AML-193 (cell line): ENCODE results near the gene SCNN1A.

Experiments
- DNase-seq, 2 experiments: peaks; one replicate each; lab custom pipeline; 2025; lab: John Stamatoyannopoulos, UW

Gene SCNN1A

DNA sequence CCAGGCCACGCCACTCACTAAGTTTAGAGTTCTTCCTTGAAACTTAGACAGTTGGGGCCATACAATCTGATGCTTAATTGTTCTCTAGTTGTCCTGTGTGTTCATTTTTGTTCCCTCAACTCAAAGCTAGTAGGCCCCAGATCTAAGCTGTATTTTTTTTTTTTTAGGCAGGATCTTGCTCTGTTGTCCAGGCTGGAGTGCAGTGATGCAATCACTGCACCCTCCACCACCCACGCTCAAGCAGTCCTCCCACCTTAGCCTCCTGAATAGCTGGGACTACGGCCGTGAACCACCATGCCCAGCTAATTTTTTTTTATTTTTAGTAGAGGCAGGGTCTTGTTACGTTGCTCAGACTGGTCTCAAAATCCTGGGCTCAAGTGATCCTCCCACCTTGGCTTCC, 41.0 kb downstream of the SCNN1A start:
- no peak for DNase-seq

DNA sequence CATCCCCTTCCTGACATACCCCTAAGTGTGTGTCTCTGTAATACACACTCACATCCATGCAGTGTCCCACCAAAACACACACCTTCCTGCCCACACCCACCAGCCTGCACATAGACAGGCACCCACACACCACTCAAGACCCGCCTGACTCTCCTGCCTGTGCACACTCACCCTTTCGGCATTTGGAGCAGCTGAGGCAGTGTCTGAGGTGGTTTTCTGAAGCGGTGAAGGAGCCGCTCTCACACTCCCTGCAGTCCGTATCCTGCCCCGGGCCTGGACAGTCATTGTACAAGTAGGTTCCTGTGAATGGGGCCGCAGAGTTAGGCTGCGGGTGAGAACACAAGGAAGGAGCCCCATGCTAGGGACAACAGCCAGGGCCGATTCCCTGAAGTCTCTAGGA, 41.8 kb downstream of the SCNN1A start:
- DNase-seq, result no peak

DNA sequence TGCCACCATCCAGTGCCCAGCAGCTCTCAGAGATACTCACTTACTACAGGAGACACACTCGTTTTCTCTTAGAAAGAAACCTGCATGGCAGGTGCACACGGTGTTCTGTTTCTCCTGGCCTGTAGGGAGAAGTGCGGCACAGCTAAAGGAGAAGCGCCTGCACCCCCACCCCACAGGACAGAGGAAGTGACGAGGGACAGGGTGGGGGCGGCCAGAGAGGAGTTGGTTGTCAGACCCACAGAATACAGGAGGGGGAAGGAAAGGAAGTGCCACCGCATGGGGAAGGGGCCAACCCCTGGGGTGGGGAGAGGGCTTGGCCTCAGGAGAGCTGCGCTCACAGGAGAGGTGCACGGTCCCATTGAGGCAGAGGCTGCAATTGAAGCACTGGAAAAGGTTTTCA, 42.3 kb downstream of the SCNN1A start:
- DNase-seq, result no peak

DNA sequence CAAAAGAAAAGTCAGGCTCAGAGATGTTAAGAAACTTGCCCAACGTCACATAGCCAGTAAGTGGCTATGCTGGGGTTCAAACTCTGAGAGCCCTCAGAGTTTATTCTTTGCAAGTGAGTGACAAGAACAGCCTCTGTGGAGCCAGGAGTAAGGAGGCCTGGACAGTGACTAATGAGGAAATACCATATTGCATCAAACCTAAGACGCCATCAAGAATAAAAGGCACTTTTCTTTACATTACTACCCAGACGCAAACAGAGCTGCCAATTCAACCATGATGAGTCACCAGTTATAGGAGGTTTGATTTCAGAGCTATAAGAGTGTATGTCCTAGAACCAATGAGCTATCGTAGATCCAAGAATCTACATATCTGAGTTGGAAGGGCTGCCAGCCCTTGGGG, 42.9 kb downstream of the SCNN1A start:
- peak in 1 of 2 experiments; percentile 26 for DNase-seq

DNA sequence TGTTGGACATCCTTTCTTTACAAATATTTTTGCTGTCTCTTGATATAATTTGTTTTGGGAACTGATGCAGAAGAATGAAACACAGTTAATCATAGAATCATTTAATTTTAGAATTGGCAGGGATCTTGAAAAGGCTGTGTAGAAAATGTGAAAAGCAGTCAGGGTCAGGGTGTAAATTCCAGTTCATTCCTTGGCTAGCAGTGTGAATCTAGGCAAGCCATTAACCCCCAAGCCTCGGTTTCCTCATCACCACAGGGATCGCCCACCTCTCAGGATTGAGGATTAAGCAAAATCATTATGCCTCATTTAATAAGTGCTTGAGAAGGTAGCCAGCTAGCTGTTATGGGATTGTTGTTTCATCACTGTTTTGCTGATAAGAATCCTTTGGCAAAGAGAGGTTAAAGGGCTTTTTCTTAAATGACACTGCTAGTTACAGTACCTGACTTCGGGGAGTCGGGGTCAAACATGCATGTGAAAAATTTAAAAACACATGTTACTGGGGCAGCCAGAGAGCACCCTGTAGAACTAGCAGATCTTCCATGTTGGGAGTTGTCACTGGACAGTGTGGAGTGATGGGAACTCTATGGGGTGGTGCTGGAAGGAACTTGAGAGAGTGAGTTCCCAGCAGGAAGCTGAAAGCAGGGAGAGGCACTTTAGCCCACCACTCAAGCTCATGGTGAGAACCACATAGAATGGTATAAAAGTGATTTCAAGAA, 44.2 kb downstream of the SCNN1A start:
- no peak for DNase-seq

DNA sequence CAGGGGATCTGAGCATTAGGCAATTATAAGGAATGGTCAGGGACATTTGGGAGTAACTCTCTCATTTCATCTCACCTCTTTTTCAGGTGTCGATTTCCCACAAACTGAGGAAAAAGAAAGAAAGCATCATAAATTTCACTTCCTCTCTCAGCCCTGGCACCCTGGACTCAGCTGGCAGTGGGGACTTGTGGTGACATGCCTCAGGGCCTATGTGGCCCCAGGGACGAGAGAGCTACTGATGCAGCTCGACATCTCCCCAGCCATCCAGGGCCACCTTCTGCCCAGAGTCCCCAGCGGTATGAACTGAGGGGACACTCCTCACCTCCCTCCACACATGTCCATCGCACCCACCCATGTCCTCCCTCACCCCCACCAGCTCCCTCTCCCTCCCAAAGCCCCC, 45.2 kb downstream of the SCNN1A start:
- DNase-seq, result no peak

DNA sequence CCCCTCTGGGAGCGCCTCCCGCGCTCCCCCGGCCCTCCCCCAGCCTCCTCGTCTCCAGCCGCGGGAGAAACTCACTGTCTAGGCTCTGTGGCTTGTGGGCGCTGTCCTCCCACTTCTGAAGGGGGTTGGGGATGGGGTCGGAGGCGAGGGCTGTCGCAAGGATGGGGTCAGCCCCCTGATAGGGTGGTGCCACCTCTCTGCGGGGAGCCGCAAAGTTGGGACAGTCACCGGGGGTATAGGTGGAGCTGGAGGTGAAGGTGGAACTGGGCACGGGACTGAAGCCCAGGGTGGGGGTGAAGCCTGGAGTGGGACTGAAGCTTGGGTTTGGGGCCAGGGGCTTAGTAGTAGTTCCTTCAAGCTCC, 45.7 kb downstream of the SCNN1A start:
- DNase-seq, result no peak

DNA sequence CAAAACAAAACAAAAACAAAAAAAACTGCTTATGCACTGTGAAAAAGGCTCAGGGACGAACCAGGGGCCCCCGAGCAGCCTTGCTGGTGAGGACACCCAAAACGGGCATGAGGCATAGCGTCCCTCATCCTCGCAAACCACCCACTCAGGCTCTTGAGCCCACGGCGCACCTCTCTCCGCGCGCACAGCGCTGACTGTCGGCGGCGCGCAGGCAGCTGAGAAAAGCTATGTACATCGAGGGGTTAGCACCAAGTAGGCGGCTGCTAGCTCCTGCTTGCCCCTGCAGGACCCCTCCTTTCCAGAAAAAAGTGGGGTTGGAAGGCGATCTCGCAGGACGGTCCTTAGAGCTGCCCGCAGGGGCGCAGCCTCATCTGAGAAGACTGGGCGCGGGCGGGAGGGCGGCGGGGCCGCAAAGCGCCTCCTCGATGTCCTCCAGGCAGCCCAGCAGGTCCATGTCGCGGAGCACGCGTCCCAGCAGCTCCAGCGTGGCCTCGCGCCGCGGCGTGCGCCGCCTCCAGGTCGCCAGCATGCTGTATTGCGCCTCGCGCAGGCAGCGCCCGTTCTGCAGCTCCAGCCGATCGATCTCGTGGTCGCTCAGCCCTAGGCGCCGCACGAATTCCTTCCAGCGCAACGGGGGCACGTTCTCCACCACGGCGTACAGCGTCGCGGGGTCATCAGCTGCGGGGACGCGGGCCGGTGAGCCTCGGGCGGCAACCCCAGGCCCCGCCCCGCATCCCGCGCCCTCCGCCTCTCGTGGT, 46.2 kb downstream of the SCNN1A start:
- DNase-seq, result no peak

DNA sequence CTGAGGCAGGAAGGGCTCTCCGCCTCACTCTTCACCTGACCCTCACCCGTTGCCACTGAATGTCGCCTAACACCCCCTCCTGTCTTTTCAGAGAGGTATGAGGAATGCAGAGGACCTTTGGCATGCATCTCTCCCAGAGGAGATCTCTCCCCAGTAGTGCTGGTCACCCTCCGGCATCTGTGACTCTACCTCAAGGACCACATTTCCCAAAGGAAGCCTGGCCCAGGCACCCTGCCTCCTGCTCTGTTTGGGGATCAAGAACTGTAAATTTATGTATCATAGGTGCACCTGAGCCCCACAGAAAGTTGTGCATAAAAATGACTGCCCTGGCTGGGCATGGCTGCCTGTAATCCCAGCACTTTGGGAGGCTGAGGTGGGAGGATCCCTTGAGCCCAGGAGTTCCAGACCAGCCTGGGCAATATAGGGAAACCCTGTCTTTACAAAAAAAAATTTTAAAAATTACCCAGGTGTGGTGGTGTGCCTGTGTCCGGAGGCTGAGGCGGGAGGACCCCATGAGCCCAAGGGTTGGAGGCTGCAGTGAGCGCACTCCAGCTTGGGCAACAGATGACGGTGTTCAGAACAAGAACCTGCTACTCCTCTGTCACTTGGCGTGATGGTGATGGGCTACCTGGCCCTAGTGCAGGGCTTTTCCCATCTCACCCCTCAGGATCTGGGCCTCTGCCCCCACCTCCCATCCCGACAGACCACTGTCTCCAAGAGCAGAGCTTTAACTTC, 47.2 kb downstream of the SCNN1A start:
- DNase-seq, result no peak

DNA sequence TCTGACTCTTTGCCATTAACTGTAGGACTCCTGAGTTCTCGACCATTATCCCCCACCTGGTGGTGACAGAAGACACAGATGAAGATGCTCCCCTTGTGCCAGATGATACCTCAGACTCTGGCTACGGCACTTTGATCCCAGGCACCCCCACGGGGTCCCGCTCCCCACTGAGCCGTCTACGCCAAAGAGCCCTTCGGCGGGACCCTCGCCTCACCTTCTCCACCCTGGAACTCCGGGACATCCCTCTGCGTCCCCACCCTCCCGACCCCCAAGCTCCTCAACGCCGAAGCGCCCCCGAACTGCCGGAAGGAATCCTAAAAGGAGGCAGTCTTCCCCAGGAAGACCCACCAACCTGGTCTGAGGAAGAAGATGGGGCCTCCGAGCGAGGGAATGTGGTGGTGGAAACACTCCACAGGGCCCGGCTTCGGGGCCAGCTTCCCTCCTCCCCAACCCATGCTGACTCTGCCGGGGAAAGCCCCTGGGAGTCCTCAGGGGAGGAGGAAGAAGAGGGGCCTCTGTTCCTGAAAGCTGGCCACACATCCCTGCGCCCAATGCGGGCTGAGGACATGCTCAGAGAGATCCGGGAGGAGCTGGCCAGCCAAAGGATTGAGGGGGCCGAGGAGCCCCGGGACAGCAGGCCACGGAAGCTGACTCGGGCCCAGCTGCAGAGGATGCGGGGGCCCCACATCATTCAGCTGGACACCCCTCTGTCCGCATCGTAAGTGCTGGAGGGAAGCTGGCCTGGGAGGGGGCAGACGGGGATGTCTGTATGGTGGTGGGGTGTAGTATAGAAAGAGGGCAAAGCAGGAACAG, 47.9 kb downstream of the SCNN1A start:
- no peak for DNase-seq

DNA sequence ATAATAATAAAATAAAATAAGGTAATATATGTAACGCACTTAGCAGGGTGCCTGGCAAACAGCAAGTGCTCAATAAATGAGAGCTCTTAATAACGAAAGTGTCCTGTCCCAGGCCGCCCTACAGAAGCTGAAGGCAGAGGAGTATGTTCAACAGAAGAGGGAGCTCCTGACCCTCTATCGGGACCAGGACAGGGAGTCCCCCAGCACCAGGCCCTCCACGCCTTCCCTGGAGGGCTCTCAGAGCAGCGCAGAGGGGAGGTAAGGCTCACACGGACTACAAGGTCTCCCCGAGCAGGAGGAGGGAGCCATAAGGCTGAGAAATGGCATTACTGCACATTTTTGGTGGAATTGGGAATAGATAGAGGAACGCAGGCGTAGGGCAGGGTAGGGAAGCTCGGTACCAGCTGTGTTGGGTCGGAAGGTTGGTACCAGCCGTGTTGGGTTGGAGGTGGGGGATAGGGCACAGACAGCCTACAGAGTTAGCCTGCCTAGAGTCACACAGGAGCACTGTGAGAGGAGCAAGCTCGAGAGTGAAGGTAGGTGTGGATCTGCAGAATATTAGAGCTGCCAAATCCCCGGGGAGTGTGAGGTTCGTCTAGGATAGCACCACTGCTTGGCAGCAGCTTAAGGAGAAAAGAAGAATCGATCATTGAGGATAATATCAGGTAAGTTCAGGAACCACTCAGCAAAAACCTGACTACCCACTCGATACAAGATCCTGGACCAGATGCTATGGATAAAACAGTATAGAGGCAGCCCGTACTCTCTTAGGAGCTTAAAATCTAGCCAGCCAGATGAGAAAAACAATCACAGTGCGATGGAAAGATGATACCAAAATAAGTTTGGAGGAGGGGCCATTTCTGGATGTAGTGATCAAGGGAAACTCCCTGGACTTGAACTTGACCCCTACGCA, 48.8 kb downstream of the SCNN1A start:
- DNase-seq, result peak; percentile 28 to 42

DNA sequence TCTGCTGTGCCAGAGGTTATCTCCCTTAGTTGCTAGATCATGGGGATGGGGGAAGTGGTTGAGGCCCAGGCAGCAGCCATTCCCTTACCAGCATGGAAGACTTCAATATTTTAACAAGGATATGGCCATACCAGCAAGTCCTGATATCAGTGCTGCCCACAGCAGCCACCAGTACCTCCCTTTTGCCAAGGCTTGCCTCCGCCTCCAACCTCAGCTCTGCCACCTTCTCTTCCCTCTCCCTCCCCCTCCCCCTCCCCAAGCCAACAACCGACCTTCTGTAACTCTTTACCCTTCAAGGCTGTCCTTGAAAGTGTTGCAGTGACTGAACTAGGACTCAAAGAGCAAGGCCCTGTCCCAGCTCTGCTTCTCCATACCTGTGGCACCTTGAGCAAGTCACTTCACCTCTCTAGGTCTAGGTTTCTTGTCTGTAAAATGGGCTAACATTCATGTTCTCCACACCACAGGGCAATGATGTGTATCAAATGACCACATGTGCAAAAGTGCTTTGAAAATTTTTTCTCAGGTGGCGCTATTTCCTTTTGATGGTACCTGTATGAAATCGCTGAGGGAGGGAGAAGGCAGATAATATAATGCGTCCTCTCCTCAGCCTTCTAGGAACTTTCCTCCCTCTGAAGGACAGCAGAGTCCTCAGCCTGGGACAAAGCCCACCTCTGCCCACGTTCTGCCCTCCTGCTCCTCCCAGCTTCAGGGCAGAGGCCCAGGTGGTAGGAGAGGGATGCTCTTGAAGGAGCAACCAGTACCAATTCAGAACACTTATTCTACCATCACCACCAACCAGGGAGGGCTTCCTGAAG, 50.2 kb downstream of the SCNN1A start:
- DNase-seq, result no peak

DNA sequence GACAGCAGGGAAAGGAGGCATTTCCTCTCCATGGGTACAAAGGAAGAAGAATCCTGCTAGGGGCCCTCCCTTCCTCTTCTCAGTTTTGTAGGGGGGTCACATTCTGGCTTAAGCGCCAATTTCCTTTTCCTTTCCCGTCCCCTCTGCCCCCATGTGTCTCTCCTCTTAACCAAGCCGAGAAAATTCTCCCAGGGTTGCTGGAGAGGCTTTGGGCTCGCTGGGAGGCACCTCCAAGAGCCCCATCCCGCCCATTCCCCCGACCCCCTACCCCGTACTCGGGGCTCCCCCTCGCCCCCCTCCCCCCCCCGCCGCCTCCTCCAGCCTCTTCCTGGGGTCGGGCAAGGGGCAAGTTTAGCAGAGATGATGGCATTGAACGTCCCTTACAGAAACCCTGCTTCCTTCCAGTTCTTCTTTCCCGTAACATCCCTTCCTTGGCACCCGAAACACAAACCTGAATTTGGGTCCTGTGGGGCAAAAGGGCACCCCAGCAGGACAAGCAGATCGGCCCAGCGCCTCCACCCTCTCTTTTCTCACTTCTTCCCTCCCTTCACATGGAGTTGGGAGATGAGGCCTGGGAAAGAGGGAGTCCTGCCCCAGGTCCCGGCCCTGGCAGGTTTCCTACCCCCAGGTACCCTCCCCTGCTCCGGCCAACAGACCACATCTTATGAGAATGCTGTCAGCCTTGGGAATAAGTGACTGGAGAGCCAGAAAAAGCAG, 51.2 kb downstream of the SCNN1A start:
- no peak for DNase-seq

DNA sequence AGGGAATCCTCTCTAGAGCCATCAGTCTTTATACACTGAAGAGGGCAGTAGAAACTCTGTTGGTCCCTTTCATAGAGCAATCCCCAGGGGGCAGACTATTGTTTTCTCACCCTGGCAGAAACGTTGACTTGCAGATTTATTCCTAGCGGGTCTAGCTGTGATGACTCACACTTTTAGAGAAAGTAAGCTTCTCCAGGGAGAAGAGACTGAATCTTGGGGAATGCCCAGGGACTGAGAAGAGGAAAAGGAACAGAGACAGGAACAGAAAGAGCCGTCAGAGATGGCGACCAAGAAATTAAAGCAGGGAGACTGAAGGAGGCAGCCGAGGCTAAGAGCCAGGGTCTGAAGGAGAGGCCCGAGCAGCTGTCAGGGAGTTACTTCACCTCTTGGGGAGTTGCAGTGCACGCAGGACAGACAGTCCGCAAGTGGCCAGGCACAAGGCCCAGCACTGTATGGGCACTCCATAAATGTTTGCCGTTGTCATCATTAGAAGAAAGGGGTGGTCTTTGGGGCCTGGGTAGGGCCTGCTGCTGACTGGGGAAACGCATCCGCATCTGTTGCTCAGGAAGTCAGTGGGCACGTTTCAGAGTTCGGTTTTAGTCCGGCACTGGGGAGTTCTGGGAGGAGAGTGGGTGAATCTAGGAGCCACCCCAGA, 51.9 kb downstream of the SCNN1A start:
- DNase-seq, result peak; percentile 83 to 88

DNA sequence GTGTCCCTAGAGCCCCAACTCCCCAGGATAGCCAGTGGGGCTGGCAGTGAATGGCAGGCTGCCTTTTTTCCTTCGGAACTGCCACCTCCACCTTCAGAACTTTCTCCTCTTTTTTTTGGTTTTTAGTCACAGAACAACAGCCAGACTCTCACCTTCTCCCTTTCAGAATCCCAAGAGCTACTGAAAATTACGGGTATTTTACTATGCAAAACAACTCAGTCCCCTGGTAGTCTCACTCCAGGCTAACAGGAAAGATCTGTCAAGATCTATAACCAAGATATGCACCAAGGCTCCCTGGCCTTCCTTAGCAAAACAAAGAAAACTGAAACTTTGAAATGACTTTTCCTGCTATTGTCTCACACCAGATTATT, 52.4 kb downstream of the SCNN1A start:
- no peak for DNase-seq

DNA sequence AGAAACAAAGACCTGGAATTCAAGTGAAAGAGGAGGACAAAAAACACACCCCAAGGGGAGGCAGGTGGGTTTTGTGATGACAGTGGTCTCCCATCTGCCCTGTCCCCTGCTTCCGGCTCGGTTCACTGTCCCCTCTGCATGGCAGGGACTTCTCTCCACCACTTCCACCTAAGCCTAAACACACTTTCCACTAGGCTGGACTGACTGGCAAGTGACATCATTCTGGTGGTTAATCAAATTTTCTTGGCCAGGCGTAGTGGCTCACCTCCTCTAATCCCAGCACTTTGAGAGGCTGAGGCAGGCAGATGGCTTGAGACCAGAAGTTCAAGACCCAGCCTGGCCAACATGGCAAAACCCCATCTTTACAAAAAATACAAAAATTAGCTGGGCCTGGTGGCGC, 53.0 kb downstream of the SCNN1A start:
- no peak for DNase-seq

DNA sequence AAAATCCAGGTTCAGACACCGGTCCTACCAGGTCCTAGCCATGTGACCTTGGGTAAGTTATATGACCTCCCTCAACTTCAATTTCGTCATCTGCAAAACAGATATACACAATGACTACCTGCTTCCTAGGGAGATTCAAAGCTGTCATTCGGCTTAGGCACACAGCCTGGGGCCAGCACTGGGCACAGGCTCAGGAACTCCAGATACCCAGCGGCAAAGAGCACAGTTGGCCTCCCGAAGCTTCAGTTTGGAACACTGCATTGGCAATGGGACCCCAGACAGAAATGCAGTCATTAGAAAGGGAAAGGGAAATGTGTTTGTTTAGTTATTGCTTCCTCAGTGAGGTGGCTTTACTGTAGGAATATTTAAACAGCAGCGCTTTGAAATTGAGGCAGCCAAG, 53.5 kb downstream of the SCNN1A start:
- no peak for DNase-seq

DNA sequence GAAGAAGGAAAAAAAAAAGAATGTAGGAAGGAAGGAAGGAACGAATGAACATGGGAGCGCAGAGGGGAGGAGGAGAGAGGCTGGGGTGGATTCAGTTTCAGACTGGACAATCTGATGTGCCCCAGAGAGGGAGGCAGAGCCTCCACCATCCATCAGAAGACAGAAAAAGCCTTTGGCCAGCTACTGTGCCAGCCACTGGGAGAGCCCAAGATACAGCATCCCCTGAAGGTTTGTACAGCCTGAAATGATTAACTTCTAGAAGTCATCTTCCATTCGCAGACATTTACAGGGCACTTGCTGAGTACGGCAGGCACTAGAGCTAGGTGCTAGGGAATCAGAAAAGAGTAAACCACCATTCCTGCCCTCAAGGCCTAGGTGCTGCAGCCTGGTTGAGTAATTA, 55.9 kb downstream of the SCNN1A start:
- DNase-seq, result no peak

DNA sequence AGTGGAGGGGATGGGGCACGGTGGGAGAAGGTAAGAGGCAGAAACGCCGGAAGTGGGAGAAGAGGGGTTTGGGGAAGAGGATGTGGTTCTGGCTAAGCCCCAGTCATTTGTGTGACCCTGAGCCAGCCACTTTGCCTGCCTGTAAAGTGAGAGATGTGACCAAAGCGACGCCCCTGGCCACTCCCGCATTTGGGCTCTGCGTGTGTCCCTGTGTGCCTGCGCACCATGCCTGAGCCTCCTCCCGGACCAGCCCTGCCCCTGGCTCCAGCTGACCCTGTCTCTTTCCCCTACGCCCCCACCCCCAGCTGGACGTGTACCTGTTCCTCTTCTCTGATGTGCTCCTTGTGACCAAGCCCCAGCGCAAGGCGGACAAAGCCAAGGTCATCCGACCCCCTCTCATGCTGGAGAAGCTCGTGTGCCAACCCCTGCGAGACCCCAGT, 56.9 kb downstream of the SCNN1A start:
- no peak for DNase-seq
